Measurements from ENCODE around the gene RNF26.

RNF26 gene

DNA sequence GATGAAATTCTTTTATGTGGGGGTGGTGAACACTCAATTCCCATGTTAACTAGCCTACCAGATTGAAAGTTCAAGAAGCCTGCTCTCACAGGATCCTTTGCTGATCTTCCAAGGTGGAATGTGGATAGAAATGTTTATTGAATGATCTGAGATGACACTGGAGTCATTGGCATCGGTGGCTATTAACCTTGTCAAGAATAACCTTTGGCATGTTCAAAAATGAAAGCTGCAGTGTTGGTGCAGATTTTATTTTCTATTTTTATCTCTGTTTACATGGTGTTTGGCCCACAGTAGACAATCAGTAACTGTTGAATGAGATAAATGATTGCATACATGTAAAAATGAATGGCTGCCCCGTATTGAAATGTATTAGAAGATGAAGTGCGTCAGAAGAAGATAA, 36.4 kb upstream of the RNF26 start:
- DNase-seq (ENCODE audit: low read depth): no peak
- TF ChIP-seq, protein P1, sequence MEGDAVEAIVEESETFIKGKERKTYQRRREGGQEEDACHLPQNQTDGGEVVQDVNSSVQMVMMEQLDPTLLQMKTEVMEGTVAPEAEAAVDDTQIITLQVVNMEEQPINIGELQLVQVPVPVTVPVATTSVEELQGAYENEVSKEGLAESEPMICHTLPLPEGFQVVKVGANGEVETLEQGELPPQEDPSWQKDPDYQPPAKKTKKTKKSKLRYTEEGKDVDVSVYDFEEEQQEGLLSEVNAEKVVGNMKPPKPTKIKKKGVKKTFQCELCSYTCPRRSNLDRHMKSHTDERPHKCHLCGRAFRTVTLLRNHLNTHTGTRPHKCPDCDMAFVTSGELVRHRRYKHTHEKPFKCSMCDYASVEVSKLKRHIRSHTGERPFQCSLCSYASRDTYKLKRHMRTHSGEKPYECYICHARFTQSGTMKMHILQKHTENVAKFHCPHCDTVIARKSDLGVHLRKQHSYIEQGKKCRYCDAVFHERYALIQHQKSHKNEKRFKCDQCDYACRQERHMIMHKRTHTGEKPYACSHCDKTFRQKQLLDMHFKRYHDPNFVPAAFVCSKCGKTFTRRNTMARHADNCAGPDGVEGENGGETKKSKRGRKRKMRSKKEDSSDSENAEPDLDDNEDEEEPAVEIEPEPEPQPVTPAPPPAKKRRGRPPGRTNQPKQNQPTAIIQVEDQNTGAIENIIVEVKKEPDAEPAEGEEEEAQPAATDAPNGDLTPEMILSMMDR (IDR thresholded peaks at IDR 0.05; ENCODE audit: low read length, missing control alignments): no peak
- no peak overlapping the region for H3K4me3 ChIP-seq (replicated peaks; ENCODE audit: low read depth, low read length)

DNA sequence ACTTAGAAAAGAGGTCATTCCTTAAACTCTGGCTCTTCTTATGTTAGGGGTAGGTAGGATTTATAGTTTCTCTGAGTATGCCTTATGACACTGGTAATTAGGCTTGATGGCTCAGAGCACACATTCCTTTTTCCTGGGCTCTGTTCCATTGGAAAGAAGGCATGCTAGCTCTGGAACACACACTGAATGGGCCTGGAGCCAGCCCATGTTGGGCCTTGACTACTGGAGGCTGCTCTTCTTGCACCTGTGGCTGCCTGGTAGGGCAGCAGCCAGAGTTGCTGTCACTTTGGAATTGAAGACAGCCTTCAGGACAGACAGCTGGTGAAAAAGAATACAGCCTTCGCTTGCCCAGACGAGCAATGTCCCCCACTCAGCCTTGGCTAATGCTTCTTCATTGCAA, 35.6 kb upstream of the RNF26 start:
- TF ChIP-seq, protein P1 (IDR thresholded peaks at IDR 0.05; ENCODE audit: low read length, missing control alignments): no peak
- no peak for DNase-seq (ENCODE audit: low read depth)
- no peak overlapping the region for H3K4me3 ChIP-seq (replicated peaks; ENCODE audit: low read depth, low read length)

DNA sequence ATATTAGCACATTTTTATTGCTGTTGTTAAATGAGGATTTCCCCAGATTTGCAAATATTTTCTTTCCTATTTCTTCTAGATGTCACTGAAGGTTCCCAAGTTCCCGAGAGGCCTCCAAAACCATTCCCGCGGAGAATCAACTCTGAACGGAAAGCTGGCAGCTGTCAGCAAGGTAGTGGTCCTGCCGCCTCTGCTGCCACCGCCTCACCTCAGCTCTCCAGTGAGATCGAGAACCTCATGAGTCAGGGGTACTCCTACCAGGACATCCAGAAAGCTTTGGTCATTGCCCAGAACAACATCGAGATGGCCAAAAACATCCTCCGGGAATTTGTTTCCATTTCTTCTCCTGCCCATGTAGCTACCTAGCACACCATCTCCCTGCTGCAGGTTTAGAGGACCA, 34.9 kb upstream of the RNF26 start:
- H3K4me3 ChIP-seq (replicated peaks; ENCODE audit: low read depth, low read length): no peak overlapping the region
- TF ChIP-seq, protein P1 (IDR thresholded peaks at IDR 0.05; ENCODE audit: low read length, missing control alignments): no peak
- no peak for DNase-seq (ENCODE audit: low read depth)

DNA sequence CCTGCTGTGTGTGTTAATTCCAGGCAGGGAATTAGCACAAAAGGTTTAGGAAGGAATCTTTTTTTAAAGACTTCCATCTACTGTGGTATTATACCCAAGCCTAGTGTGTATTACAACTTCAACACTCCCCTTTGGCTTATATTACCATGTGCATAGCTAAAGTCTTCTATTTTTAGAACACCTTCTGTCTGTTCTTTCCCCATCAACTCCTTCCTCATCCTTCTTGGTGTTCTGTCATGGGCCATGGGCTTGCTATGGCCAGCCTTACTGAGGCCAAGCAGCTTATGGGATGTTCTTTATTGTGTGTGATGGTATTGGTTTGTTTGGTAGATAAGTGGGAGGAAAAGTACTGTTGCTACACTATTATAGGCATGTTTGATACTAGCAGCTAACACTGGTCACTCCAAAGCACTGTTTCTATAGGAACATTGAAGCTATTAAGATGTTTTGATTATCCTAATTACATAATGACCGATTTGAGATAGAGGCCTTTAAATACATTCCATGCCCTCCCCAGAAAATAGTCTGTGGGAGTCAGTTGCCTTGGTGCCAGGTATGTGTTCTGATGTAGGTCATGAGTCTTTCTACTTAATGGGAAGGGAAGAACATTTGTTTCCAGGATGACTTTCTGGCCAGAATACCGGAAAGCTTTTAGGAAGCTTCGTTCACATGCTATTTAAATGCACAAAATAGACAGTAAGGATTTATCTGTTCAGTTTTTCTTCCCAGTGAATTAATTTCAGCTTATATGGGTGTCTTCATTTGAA, 33.9 kb upstream of the RNF26 start:
- TF ChIP-seq, protein P1 (IDR thresholded peaks at IDR 0.05; ENCODE audit: low read length, missing control alignments): no peak
- no peak overlapping the region for H3K4me3 ChIP-seq (replicated peaks; ENCODE audit: low read depth, low read length)
- DNase-seq (ENCODE audit: low read depth): no peak

DNA sequence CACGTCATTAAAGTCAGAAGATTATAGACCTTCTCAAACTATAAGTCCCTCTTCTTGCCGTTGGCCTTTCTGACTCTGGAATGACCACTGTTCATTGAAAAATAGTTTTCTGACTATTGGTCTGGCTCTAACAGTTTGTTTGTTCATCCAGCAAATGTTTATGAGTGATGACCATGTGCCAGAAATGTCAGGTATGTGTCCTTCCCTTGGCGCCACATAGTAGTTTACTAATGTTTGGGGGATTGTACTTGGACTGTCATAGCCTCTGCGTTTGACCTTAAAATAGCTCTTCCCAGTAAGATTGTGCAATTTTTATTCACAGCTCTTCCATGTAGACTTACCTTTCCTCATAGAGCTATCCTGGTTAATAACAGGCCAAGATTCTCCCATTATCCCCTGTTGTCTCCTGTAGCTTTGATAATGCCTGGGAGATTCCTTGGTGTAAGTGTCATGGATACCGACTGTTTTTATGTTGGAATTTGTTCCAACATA, 31.1 kb upstream of the RNF26 start:
- DNase-seq (ENCODE audit: low read depth): no peak
- no peak overlapping the region for H3K4me3 ChIP-seq (replicated peaks; ENCODE audit: low read depth, low read length)
- TF ChIP-seq, protein P1 (IDR thresholded peaks at IDR 0.05; ENCODE audit: low read length, missing control alignments): no peak

DNA sequence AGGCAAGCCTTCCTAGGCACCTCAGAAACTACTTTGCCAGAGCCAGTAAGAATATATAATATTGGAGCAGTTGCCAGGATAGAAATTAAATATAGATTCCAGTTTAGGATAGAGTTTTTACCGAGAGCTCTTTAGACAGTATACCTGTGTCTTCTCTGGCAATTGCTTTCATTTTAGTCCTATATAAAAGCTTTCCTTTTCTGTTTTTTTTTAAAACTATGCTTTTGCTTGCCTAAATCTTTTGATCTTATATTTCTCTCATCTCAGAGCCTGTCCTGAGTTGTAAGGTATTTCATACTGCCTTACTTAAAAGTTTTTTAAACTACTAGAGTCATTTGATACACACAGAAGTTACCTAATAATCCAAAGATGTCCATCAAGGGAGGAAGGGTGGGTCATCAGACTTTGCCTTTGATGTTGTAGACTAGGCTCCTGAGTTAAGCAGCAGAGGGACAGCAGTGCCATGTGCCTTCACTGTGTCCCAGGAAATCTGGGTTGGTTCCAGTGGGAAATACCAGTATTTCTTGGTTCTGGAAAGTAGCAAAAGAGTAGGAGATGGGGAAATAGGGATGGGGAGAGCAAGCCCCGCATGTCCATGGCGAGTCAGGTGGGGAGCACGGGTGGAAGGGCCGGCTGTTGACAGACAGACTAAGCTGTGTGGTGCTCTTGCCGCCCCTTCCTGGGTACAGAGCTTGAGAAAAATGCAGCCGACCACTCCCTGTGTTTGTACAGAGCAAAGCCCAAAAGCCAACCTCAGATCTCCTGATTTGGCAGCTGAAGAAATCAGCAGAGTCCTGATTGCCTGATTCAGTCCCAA, 28.6 kb upstream of the RNF26 start:
- DNase-seq (ENCODE audit: low read depth): no peak

More for the DNA sequence above, 28.6 kb upstream of the RNF26 start:
- H3K4me3 ChIP-seq (replicated peaks; ENCODE audit: low read depth, low read length): no peak overlapping the region
- TF ChIP-seq, protein P1 (IDR thresholded peaks at IDR 0.05; ENCODE audit: low read length, missing control alignments): no peak
